GM18507 (cell line): ENCODE data around the gene NLRP1.

Experiments
- DNase-seq: peaks from one replicate; pipeline ENCODE4 v3.0.0; 2011; ENCODE audit warnings: low read depth; ENCODE audit not compliant: insufficient read length; ENCODE audit errors: extremely low spot score
- FAIRE-seq: peaks from 2 replicates; lab custom pipeline; 2011; peaks lifted over from hg19 to GRCh38; lab: Jason Lieb, UNC

The NLRP1 gene

GRCh38 chr17:5584383-5585286 is at the start of gene NLRP1:
Gene NLRP1, minus strand, starts transcription at chr17:5584509. Its CDS starts 552 bp downstream, at chr17:5583957.
- FAIRE-seq (peak; percentile 98), DNase-seq (peak; percentile 85)

- DNase-seq (no peak), FAIRE-seq (no peak)
Measured at GRCh38 chr17:5631958-5632590, 47.8 kb upstream of the NLRP1 start.

- FAIRE-seq (no peak), DNase-seq (no peak)
Measured at GRCh38 chr17:5630434-5630833, 46.1 kb upstream of the NLRP1 start.

- DNase-seq: no peak
- FAIRE-seq: no peak
Measured at GRCh38 chr17:5629128-5629527, 44.8 kb upstream of the NLRP1 start.

DNA sequence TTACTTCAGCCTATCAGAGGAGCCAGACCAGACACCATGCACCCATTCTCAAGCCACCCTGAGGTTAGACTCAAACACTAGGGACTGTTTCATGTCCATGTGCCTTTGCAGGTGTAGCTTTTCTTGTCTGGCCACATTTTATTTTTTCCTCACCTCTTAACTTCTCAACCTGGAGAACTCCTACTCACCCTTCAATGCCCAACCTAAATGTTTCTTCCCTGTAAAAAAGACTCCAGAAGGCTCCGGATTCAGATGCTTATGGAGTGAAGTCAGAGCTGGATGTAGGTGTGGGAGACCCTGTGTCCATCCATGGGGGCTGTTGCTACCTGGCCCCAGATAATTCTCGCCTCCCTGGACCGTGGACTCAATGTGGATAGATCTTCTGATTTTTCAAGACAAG is 44.0 kb upstream of the NLRP1 start:
- DNase-seq: no peak
- no peak for FAIRE-seq

DNA sequence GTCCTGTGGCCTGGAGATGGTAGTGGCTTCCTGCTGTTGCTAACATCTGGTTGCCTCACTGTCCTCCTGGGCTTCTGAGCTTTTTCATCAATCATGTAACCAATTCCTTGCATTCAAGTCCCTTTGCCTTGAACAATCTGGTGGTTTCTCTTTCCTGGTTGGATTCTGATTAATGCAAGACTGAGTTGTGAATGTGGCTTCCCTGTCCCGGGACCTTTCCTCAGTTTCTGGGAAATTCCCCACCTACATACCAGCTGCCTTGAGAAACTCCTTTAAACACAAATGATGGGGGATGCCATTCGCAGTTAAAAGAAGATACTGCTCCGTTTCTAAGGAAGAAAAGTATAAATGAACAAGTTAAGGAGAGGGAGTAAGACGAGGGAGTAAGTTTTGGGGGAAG is 39.9 kb upstream of the NLRP1 start:
- DNase-seq: no peak
- FAIRE-seq: no peak

DNA sequence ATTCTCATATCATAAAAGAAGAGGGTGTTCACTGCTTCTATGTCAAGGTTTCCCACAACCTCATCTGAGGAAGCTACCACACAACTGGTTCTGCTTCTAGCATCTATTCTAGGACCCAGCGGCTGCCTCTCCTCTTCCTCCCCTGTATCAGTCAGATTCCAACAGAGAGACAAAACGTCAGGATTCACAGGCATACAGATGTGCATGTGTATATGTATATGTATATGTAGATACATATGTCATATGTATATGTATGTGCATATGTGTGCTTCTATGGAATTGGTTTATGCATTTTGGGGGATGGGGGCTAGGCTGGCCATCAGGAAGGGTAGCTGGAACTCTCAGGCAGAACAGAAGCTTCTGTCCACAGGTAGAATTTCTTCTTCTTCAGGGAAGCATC is 37.4 kb upstream of the NLRP1 start:
- no peak for FAIRE-seq
- DNase-seq: no peak

DNA sequence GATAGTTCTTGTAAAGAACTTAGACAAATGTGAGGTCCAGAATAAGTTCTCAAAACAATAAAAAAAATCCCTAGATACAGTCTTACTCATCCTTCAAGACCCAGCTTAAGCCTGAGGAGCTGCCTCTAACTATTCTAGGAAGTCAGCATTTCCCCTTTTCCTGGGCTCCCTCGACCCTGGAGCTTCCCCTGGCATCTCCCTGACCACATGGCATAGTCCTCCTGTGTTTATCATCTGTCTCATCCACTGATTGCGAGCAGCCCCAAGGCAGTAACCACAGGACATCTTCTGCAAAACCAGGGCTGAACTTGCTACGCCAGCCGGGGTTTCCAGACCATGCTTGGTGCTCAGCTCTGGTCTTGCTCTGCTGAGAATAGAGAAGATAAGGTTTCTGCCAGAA is 36.7 kb upstream of the NLRP1 start:
- no peak for FAIRE-seq

DNA sequence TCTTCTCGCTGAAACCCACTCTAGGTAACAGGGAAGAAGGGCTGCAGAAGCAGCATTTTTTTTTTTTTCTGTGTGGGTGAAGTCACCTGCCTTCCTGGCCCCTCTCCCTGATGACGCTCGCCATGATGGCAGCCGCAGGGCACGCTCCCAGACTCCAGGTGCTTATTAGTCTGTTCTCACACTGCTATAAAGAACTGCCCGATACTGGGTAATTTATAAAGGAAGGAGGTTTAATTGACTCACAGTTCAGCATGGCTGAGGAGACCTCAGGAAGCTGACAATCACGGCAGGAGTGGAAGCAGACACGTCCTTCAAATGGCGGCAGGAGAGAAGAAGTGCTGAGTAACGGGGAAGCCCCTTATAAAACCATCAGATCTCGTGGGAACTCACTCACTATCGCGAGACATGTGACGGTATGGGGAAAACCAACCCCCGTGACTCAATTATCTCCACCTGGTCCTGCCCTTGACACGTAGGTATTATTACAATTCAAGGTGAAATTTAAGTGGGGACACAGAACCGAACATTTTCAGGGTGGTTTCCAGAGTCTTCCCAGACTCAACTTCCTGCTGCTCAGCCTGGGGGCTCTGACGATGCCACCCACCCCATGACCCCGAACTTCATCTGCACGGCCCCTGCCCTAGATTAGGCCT is 34.9 kb upstream of the NLRP1 start:
- DNase-seq (no peak), FAIRE-seq (no peak)

More for the DNA sequence above, 36.7 kb upstream of the NLRP1 start:
- DNase-seq: no peak

DNA sequence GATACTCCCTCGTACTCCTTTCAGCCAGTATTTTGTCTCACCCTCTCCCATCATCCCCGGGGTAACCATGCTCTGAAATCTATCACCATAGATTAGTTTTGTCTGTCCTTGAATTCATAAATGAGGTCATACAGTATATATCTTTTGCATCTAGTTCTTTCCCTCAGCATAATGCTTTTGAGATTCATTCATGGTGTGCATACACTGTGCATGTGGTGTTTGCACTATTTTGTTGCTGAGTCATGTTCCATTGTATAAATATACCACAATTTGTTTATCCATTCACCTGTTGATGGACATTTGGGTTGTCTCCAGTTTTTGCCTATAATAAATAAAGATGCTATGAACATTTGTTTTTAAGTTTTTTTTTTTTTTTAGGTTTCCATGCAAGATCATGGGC is 34.2 kb upstream of the NLRP1 start:
- no peak for FAIRE-seq
- DNase-seq: no peak

- no peak for FAIRE-seq
Measured at GRCh38 chr17:5615476-5615875, 31.2 kb upstream of the NLRP1 start.

DNA sequence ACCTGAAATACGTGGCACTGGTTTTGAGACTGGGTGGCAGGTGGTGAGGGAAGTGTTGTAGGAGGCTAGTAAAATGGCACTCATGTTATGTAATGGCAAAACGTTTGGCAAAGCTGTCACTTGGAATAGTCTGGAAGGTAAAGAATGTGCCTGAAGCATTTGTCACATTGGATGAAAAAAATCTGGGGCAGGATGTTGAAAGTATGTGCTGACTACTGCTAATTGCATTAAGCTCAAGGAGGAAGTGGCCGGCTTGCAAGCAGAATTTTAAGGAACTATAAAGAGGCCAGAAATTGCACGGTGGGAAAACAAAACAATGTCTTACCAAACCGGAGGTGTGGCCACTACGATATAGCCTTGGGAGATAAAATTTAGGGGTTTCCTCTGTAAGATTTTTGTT is 26.6 kb upstream of the NLRP1 start:
- DNase-seq (no peak), FAIRE-seq (no peak)

More at GRCh38 chr17:5615476-5615875, 31.2 kb upstream of the NLRP1 start:
- DNase-seq: no peak

DNA sequence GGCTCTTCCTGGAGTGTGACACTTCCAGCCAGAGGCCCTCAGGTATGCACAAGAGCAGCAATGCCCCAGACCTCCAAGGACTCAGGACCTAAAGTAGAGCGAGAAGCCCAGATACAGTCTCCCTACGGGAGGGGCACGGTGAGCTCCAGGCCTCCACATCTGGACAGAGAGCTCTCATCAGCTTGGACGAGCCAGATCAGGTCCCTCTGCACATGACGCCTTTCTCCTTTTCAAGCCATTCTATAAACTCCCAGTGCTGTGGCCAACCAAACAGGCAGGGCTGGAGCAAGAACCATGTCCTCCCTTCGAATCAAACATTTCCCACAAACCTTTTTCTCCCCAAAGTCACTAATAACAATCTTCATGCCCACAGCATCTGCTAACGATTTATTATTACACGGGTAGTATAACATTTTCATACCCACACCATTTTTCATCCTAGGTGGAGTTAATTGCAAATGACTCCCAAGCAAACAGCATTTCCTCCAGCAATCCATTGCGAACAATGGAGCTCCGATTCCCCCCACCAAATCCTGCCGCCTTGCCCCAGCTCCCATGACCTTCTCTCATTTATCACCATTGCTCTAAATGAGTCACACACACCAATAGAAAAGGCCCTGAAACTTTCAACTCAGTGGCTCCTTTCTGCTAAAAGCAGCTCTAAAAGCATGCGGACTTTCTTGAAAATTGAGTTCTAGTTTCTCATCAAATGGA is 24.2 kb upstream of the NLRP1 start:
- no peak for FAIRE-seq
- DNase-seq: no peak

DNA sequence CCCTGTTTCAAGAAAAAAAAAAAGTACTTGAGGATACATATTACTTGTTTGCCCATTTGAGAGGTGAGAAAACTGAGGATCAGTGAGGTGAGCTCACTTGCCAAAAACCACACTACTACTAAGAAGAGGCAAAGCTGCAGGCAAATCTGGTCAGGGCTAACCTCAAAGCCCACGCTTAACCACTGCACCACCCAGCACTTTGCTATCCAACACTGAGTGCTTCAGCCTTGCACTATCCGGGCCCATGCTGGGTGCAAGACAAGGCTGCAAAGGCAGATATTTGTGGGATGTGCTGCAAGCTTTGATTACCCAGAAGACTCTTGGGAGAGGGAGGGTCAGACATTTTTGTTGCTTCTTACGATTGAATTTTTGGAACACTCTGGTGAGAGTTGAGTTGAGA is 23.6 kb upstream of the NLRP1 start:
- no peak for DNase-seq
- no peak for FAIRE-seq

- FAIRE-seq (no peak), DNase-seq (no peak)
Measured at GRCh38 chr17:5605452-5605851, 21.1 kb upstream of the NLRP1 start.

GRCh38 chr17:5600041-5600440 is 15.7 kb upstream of the NLRP1 start:
- FAIRE-seq: no peak
- no peak for DNase-seq

DNA sequence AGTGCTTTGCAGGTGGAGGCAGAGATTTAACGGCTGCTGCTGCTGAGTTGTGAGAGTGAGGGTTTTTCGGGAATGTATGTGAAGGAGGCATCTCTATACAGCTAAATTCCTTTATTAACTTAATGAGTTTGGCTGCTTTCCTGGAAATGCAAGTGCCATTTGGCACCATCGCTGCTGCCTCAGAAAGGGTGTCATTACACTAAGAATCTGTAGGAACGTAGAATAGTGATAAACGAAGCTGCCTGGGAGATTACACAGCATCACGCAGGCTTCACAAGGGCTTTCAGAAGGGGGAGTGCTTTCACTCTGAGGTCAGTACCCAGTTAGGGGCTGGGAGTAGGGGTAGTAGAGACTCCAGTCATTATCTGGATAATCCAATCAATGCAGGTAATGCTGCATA is 14.1 kb upstream of the NLRP1 start:
- no peak for DNase-seq
- no peak for FAIRE-seq

- DNase-seq: no peak
- no peak for FAIRE-seq
Measured at GRCh38 chr17:5596421-5596820, 12.1 kb upstream of the NLRP1 start.

DNA sequence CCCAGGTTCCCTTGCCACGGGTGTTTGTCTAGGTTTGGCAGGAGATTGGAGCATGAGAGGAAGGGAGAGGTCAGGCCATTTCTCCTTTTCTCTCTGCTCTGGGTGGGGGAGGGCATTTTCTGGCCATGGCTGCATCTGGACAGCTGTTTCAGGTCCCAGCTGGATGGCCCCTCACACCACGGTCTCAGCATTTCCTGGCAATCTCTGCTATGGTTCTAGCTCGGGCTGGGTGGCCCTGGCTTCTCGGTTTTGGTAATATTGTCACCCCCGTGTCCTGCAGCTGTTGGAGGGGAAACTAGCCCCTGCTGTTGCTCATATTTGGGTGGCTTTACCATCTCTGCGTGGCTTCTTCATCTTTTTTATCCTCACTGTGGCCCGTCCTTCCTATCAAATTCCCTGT is 11.5 kb upstream of the NLRP1 start:
- FAIRE-seq (no peak), DNase-seq (no peak)

DNA sequence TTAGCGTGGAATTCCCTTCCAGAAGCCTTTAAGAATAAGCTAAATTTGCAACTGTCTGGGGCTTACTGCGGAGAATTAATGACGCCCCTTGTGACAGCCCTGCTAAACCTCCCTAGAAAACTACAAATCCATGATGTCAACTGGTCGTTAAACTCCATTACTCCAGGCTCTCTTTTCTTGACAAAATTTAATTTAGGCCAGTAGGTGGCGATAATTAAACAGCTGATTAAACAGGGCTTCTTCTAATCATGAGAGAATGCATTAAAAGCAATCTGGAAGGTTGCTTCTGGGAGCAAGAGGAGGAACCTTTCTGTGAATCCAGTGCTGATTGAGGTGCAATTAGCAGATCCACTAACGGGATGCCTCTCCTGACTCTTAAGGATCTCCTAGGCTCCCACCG is 8.1 kb upstream of the NLRP1 start:
- DNase-seq (no peak), FAIRE-seq (peak; percentile 72)
